Astrocyte (in vitro differentiated cells and primary cell): ENCODE data around the gene PDX1. TPM values are rescaled to one million over a fixed set of nuclear protein-coding genes. Genes with fewer than 3 reads are reported as not detected.

Source experiments
- DNase-seq: peaks from one replicate; pipeline ENCODE4 v3.0.0-alpha.2; 2010; ENCODE audit warnings: low read depth
- FAIRE-seq: peaks from 2 replicates; lab custom pipeline; 2011; peaks lifted over from hg19 to GRCh38; lab: Jason Lieb, UNC
- H2AFZ ChIP-seq: 2 replicates; pipeline ENCODE4 v1.6.0; 2012; ENCODE audit warnings: low read depth, low read length, inconsistent platforms
- H3K27ac ChIP-seq: 2 replicates; pipeline ENCODE4 v1.5.1; 2011; ENCODE audit warnings: low read depth, low read length, inconsistent platforms
- H3K27me3 ChIP-seq: 2 replicates; pipeline ENCODE4 v1.6.0; 2011; ENCODE audit warnings: low read length, inconsistent platforms; ENCODE audit not compliant: insufficient read depth
- H3K36me3 ChIP-seq: 2 replicates; pipeline ENCODE4 v1.5.1; 2011; ENCODE audit warnings: low read length, inconsistent platforms; ENCODE audit not compliant: insufficient read depth
- H3K4me1 ChIP-seq: 2 replicates; pipeline ENCODE4 v1.5.1; 2011; ENCODE audit warnings: low read length, inconsistent platforms; ENCODE audit not compliant: insufficient read depth
- H3K4me2 ChIP-seq: 2 replicates; pipeline ENCODE4 v1.6.0; 2012; ENCODE audit warnings: low read length, inconsistent platforms
- H3K4me3 ChIP-seq: 2 replicates; pipeline ENCODE4 v1.5.1; 2011; ENCODE audit warnings: low read depth, mild to moderate bottlenecking, low read length, inconsistent platforms; ENCODE audit not compliant: insufficient read depth
- H3K79me2 ChIP-seq: 2 replicates; pipeline ENCODE4 v1.6.0; 2012; ENCODE audit warnings: mild to moderate bottlenecking, low read length, inconsistent platforms; ENCODE audit not compliant: insufficient read depth
- H3K9ac ChIP-seq: 2 replicates; pipeline ENCODE4 v1.6.0; 2012; ENCODE audit warnings: mild to moderate bottlenecking, low read length, inconsistent platforms
- H3K9me3 ChIP-seq: 2 replicates; pipeline ENCODE4 v1.5.1; 2012; ENCODE audit warnings: low read depth, mild to moderate bottlenecking, low read length, inconsistent platforms; ENCODE audit not compliant: insufficient read depth
- H4K20me1 ChIP-seq: 2 replicates; pipeline ENCODE4 v1.6.0; 2012; ENCODE audit warnings: low read length, inconsistent platforms; ENCODE audit not compliant: insufficient read depth
- H3K27ac Mint-ChIP-seq: one replicate; pipeline ENCODE4 v1.8.0; 2021; ENCODE audit warnings: mild to moderate bottlenecking, mixed read lengths; ENCODE audit not compliant: unreplicated experiment
- H3K27me3 Mint-ChIP-seq: one replicate; pipeline ENCODE4 v1.8.0; 2021; ENCODE audit warnings: low read depth, mixed read lengths; ENCODE audit not compliant: unreplicated experiment
- H3K36me3 Mint-ChIP-seq: one replicate; pipeline ENCODE4 v1.8.0; 2021; ENCODE audit warnings: low read depth, mixed read lengths; ENCODE audit not compliant: unreplicated experiment
- H3K4me1 Mint-ChIP-seq: one replicate; pipeline ENCODE4 v1.8.0; 2021; ENCODE audit warnings: low read depth, mixed read lengths; ENCODE audit not compliant: unreplicated experiment
- H3K4me3 Mint-ChIP-seq: one replicate; pipeline ENCODE4 v1.8.0; 2021; ENCODE audit warnings: mild to moderate bottlenecking, moderate library complexity, mixed read lengths; ENCODE audit not compliant: unreplicated experiment
- H3K9me3 Mint-ChIP-seq: one replicate; pipeline ENCODE4 v1.8.0; 2021; ENCODE audit warnings: mild to moderate bottlenecking, mixed read lengths; ENCODE audit not compliant: unreplicated experiment
- CTCF ChIP-seq: IDR thresholded peaks from 2 replicates; pipeline ENCODE4 v1.5.1; 2011; ENCODE audit warnings: low read depth, mild to moderate bottlenecking, inconsistent platforms, low read length, moderate library complexity; ENCODE audit not compliant: insufficient read depth
- EZH2 ChIP-seq: IDR thresholded peaks from 2 replicates; pipeline ENCODE4 v1.6.1; 2012; ENCODE audit warnings: mild to moderate bottlenecking, low read length, inconsistent platforms; ENCODE audit not compliant: insufficient read depth
- total RNA-seq: library from RNA; stranded (reverse); gene quantifications from 2 replicates; pipeline ENCODE4 v1.2.1, GENCODE V29; 2021

PDX1 gene
- total RNA-seq, 1 donor from 2014 or later = not detected

GRCh38 chr13:27922883-27923612 is 3.2 kb downstream of the PDX1 start:
- Histone ChIP-seq H3K9ac (no peak overlapping the region), H3K27me3 (peaks cover 93% of the 10 kb centered on the region), H4K20me1 (no peaks in the 10 kb centered on the region), H3K27ac (no peak overlapping the region), H3K9me3 (no peaks in the 10 kb centered on the region), H2AFZ (no peak overlapping the region), H3K36me3 (no peaks in the 10 kb centered on the region), H3K4me1 (peaks cover 4% of the 10 kb centered on the region), H3K4me3 (no peak overlapping the region), H3K4me2 (no peak overlapping the region), H3K79me2 (no peaks in the 10 kb centered on the region)
- DNase-seq (no peak), FAIRE-seq (no peak)
- Mint-ChIP-seq H3K4me1 (no peaks in the 10 kb centered on the region), H3K9me3 (peaks cover 30% of the 10 kb centered on the region), H3K36me3 (no peaks in the 10 kb centered on the region), H3K27ac (peak overlapping the region; percentile 66), H3K4me3 (no peak overlapping the region), H3K27me3 (peaks cover 83% of the 10 kb centered on the region)
- TF ChIP-seq CTCF (no peak), EZH2 (no peak)

GRCh38 chr13:27923794-27924528 is 4.2 kb downstream of the PDX1 start:
- H4K20me1 ChIP-seq = no peaks in the 10 kb centered on the region
- H3K36me3 Mint-ChIP-seq = no peaks in the 10 kb centered on the region
- no peaks in the 10 kb centered on the region for H3K36me3 ChIP-seq
- H3K4me3 Mint-ChIP-seq = no peak overlapping the region
- H3K27ac ChIP-seq = no peak overlapping the region
- peaks cover 93% of the 10 kb centered on the region for H3K27me3 ChIP-seq
- TF ChIP-seq EZH2 (peak; percentile 66), CTCF (no peak)
- H3K4me1 ChIP-seq = peaks cover 4% of the 10 kb centered on the region
- no peaks in the 10 kb centered on the region for H3K4me1 Mint-ChIP-seq
- H3K4me2 ChIP-seq = no peak overlapping the region
- H3K27me3 Mint-ChIP-seq = peaks cover 83% of the 10 kb centered on the region
- H3K27ac Mint-ChIP-seq = peak overlapping the region; percentile 66
- no peaks in the 10 kb centered on the region for H3K79me2 ChIP-seq
- H2AFZ ChIP-seq = no peak overlapping the region
- DNase-seq = no peak
- H3K9me3 ChIP-seq = no peaks in the 10 kb centered on the region
- no peak overlapping the region for H3K9ac ChIP-seq
- H3K4me3 ChIP-seq = no peak overlapping the region
- FAIRE-seq = no peak
- H3K9me3 Mint-ChIP-seq = peaks cover 27% of the 10 kb centered on the region
